HUDEP-2 (cell line): ENCODE results near the gene ZSCAN2.

ENCODE experiments used
- DNase-seq, 76 experiments: peaks; one replicate each; lab custom pipeline; 2025; ENCODE audit not compliant: unreplicated experiment in 76 of 76; lab: John Stamatoyannopoulos, UW

Gene ZSCAN2

DNA sequence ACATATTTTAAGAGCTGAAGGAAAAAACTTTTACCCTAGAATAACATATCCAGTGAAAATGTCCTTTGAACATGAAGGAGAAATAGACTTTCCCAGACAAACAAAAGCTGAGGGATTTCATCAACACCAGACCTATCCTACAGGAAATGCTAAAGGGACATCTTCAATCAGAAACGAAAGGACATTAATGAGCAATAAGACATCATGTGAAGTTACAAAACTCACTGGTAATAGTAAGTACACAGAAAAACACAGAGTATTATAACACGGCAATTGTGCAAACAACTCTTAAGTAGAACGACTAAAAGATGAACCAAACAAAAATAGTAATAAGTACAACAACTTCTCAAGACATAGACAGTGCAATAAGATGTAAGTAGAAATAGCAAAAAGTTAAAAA is 3.5 kb upstream of the ZSCAN2 start:
- no peak for DNase-seq

DNA sequence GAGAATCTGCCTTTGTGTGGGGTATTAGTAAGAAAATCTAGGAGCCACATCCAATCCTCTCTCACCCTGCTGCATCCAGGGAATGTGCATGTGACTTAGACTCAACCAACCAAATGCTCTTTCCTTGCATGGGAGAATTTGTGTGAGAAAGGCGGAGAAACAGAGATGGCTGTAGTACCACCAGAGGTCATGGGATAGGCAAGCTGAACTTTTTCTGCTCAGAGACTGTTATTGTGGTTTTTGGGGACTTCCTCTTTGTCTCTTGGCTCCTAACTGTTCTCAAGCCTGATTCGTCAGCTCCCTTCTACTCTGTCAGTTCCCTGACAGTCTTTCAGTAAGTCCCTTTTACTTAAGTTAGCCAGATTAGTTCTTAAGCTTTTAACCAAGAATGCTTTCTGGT is 2.6 kb upstream of the ZSCAN2 start:
- peak in 17 of 76 experiments; percentile 2 to 50 (median 20) for DNase-seq

DNA sequence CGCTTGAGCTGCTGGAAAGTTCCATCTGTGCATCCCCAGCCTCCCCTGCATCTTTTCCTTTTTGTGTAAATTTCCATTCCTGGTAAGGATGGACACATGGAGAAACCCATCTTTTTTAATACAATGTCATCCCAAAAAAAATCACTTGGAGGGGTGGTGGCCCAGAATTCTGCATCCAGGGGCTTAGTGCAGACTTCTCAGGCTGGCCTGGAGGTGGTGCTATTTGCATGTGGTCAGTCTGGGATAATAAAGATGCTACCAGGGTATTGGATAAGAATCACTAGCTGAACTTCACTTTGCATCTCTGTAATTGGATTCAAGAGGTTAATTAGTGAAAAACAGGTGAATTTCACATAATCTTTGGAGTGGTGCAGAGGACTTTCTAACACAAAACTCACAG is 1.8 kb upstream of the ZSCAN2 start:
- peak in 52 of 76 experiments; percentile 1 to 62 (median 29) for DNase-seq

DNA sequence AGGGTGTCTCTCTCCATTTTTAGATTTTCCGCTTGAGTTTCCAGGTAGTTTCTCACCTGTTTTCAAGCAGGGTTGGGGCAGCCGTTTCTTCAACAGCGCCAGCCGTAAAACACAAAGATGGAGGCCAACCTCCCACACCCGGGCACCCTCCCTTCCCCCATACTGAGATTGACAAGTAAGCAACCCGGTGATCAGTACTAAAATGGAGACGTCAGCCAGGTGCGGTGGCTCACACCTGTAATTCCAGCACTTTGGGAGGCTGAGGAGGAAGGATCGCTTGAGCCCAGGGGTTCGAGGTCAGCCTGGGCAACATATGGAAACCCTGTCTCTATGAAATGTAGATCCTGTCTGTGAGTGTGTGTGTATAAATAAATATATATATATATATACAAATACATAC is 903 bp upstream of the ZSCAN2 start:
- DNase-seq: no peak

DNA sequence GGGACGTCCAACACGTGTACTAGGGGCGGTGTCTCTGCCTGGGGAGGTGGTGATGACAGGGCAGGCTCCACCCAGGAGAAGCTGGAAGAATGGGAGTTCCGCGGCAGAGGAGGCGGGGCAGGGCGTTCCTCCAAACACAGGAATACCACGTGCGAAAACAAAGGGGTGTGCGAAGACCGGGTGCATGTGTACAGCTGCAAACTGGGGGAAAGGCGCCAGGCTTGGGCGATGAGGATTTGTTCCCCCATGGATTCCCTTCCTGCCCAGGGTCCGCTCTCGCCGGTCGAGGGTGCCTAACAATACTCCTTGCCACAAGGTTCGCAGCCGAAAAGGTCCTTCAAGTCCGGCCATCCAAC is 500 bp upstream of the ZSCAN2 start:
- DNase-seq: peak in 74 of 76 experiments; percentile 36 to 91 (median 76)

DNA sequence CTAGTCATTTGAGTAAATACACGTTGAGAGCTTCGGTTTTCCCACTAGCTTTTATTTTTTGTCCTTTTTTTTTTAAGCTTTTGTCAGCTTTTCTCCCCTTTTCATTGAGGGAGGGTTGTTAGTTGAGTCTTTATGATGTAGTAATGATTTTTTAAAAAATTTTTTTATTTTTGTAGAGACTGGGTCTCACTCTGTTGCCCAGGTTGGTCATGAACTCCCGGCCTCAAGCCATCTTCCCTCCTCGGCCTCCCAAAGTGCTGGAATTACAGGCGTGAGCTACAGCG is 688 bp downstream of the ZSCAN2 start:
- DNase-seq: no peak

DNA sequence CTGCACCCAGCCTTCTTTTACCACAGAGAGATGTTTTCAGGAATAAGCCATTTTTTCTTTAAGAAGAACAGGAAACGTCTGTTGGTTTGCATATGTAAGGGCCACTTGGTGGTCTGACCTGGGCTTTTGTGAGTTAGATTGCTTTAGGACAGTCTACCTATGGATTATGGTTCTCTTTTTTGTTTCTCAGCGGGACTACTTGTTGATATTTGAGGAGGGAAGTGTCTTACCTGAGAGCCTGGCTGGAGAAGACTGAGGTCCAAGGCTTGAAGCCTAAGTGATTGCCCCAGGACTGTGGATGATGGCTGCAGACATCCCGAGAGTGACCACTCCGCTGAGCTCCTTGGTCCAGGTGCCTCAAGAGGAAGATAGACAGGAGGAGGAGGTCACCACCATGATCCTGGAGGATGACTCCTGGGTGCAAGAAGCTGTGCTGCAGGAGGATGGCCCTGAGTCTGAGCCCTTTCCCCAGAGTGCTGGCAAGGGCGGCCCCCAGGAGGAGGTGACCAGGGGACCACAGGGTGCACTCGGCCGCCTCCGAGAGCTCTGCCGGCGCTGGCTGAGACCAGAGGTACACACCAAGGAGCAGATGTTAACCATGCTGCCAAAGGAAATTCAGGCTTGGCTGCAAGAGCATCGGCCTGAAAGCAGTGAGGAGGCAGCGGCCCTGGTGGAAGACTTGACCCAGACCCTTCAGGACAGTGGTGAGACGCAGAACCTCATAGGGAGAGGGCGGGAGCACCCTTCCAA is 3.0 kb downstream of the ZSCAN2 start:
- DNase-seq: no peak

DNA sequence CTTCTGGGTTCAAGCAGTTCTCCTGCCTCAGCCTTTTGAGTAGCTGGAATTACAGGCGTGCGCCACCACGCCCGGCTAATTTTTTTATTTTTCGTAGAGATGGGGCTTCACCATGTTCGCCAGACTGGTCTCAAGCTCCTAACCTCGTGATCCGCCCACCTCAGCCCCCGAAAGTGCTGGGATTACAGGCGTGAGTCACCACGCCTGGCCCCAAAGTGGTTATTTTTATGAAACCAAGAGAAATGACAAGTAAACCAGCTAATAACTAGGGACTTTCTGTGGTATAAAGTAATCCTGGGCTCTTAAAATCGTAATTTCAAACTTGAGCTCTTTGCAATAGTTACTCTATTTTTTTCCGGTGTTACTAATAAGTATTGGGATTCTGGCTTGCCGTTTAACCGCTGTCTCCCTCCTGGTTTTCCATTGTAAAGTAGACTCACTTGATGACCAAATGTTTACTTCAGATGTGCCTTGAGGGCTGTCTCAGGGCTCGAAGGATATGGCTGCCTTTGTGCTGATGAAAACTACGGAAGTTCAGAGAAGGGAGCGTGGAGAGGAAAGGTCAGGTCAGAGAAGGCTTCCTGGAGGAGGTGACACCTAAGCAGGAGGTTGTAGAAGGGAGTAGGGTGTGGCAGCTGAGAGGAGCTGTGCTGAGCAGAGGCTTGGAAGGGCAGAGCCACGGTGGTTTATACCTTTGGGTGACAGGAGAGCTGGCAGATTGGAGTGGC is 4.2 kb downstream of the ZSCAN2 start:
- no peak for DNase-seq

DNA sequence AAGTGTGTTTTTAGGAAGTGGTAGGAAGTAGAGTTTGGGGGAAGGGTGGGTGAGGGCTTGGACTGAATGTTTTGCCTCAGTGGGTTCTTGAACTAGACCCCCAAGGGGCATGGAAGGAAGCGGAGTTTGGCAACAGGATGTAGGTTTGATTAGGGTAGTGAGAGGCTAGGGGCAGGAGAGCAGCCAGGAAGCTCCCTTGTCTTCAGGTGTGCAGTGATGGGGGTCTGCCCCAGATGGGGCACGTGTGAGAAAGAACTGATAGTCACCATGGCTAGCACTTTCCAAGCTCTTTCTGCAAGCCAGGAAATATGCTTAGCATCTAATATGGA is 4.7 kb downstream of the ZSCAN2 start:
- no peak for DNase-seq

DNA sequence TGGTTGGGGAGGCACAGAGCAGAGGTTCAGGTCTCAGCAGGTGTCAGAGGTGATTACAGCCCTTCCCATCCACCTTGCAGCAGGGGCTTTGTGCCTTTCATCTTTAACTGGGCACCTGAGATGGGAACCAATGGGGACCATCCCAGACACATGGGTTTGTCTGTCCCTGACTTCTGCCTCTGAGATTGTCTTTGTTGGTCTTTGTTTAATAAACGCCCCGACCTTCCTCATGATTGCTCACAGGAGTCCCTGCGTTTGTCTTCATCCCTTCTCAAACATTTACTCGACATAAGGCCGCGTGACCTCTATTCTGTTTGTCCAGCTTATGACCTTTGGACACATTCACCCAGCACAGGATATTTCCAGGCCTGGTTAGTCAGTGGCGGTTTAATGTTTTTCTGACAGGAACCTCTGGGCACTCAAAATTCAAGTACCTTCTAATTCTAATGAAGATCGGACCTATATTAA is 5.9 kb downstream of the ZSCAN2 start:
- DNase-seq: no peak

DNA sequence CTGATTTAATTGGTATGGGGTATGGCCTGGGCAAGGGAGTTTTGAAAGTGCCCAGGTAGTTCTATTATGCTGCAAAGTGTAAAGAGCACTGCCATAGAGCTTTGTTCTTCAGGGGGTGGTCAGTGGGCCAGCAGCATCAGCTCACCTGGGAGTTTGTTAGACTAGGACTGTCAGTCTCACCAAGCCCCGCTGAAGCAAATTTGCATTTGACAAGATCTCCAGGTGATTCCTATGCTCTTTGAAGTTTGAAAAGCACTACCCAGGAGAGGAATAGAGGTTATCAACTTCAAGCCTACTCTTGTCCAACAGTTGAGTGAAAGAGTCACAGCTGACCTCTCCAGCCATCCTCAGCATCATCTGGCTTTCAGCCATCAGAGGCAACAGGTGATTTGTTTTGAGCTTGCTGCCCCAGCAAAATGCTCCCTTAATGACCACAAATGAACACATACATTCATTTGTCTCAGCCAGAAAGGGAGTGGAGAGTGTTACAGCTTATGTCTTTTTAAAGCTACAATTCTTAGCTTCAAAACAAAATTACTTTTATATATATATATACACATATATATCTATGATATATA is 8.0 kb downstream of the ZSCAN2 start:
- DNase-seq: no peak

DNA sequence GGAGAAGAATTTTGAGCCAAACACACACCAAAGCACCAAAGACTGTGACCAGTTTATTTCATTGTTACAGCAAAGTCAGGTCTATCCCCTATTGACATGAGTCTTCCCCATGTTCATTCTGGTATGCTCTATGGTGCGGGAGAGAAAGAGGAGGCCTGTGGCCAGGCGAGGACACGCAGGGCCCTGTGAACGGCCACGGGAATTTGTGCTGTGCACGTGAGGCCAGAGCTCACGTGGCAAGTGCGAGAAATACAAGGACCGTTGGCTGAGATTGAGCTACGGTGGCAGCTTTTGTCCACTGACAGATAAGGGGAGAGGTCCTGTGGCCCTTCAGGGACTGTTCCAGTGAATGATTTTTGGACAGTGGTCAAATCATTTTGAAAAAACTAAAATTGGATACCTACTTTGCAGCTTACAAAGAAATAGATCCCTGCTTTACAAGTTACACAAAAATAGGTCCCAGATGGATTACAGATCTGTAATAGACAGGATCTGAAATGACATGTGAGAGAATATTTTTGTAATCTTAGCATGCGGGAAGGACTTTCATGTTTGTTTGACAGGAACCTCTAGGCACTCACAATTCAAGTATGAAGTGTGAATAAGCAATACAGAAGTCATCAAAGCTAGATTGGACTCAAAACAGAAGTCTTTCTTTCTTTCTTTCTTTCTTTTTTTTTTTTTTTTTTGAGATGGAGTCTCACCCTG is 9.2 kb downstream of the ZSCAN2 start:
- no peak for DNase-seq

DNA sequence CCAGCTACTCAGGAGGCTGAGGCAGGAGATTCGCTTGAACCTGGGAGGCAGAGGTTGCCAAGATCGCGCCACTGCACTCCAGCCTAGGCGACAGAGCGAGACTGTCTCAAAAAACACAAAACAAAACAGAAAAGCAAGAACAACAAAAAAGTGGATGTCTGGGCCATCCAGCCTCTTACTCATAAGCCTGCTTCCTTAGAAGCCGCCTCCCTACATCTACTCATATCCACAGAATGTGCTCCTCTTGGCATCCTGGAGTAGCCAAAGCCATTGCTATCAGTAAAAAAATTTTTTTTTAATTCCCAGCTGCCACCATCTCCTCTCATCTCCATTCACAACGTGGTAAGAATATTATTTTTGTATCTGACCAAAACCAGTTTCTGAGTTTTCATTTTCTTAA is 10.8 kb downstream of the ZSCAN2 start:
- DNase-seq: no peak

DNA sequence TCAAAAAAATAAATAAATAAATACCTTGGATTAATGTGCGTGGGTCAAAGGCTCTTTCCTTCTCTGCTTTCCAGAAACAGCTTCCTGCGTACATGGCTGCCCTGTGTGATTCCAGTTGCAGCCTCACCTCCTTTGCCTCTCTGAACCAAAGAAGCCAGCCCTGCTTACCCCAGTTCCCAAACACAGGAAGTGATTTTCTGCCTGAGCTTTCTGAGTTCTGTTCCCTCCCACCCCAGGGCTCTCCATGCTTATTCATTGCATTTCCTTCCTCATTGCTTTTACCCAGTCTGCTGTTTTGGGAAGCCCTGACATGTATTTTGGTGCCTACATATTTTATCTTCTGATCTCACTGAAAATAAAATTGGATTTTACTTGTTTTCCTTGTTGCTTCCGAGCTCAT is 15.4 kb downstream of the ZSCAN2 start:
- DNase-seq: no peak

DNA sequence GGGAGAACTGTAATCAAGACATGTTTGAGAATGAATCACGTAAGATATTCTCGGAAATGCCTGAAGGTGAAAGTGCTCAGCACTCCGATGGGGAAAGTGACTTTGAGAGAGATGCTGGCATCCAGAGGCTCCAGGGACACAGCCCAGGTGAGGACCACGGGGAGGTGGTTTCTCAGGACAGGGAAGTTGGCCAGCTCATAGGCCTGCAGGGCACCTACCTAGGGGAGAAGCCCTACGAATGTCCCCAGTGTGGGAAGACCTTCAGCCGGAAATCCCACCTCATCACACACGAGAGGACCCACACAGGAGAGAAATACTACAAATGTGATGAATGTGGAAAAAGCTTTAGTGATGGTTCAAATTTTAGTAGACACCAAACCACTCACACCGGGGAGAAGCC is 19.8 kb downstream of the ZSCAN2 start:
- DNase-seq: no peak

DNA sequence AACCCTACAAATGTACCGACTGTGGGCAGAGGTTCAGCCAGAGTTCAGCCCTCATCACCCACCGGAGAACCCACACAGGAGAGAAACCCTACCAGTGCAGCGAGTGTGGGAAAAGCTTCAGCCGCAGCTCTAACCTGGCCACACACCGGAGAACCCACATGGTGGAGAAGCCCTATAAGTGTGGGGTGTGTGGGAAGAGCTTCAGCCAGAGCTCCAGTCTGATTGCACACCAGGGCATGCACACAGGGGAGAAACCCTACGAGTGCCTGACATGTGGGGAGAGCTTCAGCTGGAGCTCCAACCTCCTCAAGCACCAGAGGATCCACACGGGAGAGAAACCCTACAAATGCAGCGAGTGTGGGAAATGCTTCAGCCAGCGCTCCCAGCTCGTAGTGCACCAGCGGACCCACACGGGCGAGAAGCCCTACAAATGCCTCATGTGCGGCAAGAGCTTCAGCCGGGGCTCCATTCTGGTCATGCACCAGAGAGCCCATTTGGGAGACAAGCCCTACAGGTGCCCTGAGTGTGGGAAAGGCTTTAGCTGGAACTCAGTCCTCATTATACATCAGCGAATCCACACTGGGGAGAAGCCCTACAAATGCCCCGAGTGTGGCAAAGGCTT is 20.7 kb downstream of the ZSCAN2 start:
- DNase-seq: no peak

DNA sequence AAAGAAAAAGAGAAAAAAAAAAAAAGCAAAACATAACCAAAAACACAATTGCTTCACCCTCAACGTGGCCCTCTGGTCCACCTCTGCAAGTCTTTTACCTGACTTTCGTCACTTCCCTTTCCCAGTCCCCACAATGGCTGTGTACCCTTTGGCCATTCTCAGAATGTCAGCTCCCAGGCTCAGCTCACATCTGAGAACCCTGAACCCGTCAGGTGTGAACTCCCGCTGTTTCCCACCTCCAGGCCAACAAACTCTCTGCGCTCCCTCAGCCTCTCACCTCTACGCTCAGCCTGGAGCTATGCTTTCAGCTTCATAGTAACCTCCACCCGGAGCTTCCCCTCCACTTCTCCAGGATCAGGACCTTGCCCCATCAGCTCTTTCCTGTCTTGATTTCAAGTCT is 23.6 kb downstream of the ZSCAN2 start:
- DNase-seq: no peak

DNA sequence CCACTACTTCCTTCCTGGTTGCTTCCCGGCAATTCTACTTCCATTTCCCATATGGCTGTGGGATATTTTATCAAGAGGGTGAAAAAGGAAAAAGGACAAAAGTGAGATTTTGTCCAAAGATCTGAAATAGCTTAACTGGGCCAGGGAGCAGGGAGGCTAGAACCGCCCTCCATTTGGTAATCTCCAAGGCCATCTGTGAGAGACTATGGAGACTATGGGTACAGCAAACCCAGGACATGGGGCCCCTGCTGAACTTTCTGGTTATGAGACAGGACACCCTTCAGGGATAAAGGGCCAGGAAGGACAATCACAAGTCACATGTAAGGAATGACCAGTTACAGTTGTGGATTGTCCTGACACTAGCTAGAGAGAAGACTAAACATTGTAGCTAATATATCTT is 24.3 kb downstream of the ZSCAN2 start:
- peak in 5 of 76 experiments; percentile 2 to 15 (median 9) for DNase-seq

DNA sequence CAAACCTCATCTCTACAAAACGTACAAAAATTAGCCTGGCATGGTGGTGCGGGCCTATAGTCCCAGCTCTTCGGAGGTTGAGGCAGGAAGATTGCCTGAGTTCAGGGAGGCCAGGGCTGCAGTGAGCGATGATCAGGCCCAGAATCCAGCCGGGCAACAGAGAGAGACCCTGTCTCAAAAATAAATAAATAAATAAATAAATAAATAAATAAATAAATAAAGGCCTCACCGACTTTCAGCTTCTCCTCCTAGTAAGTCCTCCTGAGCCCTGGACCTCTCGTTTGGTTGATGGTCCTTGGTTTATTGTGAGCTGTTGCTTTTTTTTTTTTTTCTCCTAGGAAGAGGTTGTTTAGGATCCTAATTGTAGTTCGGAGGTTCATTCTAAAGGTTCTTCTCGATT is 28.2 kb downstream of the ZSCAN2 start:
- no peak for DNase-seq

DNA sequence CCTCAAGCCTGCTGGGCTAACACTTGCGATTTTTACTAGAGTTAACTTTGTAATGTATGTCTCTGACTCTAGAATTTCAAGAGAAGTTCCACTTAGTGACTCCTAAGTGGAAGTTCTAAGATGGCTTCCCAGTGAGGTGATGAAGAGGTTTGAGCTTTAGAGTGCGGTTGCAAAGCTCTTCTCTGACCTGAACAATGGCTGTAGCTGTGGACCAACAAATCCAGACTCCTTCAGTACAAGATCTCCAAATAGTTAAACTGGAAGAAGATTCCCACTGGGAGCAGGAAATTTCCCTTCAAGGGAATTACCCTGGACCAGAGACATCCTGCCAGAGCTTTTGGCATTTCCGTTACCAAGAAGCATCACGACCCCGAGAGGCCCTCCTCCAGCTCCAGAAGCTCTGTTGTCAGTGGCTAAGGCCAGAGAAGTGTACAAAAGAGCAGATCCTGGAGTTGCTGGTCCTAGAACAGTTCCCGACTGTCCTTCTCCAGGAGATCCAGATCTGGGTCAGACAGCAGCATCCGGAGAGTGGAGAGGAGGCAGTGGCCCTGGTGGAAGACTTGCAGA is 31.0 kb downstream of the ZSCAN2 start:
- peak in 2 of 76 experiments; percentile 32 to 42 for DNase-seq
